GM12878 (cell line): ENCODE data around the gene OGFOD2. TPM values are rescaled to one million over a fixed set of nuclear protein-coding genes. Genes with fewer than 3 reads are reported as not detected.

Experiments used
- ATAC-seq: fragments of 200-7000 bp; cut with Tn5 transposase; 3 replicates; pipeline ENCODE4 v1.9.1; 2020; ENCODE audit warnings: mild to moderate bottlenecking, moderate library complexity
- BruUV-seq: library from RNA; stranded (reverse); fragments of 400-500 nt; replicated peaks from 2 replicates; lab custom pipeline; 2021; lab: Mats Ljungman, UMichigan
- CTCF ChIA-PET: fragments of 300-600 bp; sonication (Branson Sonifier 250); formaldehyde crosslinking; extraction: SDS; loops from one replicate; lab custom pipeline; 2021; ENCODE audit warnings: inconsistent platforms; lab: Yijun Ruan, JAX
- POLR2A ChIA-PET: fragments of 350-600 bp; formaldehyde crosslinking; extraction: SDS; loops from one replicate; lab custom pipeline; 2021; ENCODE audit warnings: inconsistent platforms; lab: Charles Lee
- RAD21 ChIA-PET: fragments of 300-600 bp; sonication (Branson Sonifier 250); formaldehyde crosslinking; loops from one replicate; lab custom pipeline; 2023; ENCODE audit warnings: antibody characterized with exemption; ENCODE audit not compliant: unreplicated experiment; lab: Charles Lee
- SMC1A ChIA-PET: fragments of 300-600 bp; sonication (Branson Sonifier 250); formaldehyde crosslinking; loops from one replicate; lab custom pipeline; 2023; ENCODE audit not compliant: unreplicated experiment, uncharacterized antibody; lab: Charles Lee
- DNase-seq: peaks from one replicate; pipeline ENCODE4 v3.0.0-alpha.2; 2011; ENCODE audit warnings: low read depth, low spot score
- FAIRE-seq: peaks from 3 replicates; lab custom pipeline; 2011; peaks lifted over from hg19 to GRCh38; lab: Jason Lieb, UNC
- H2AFZ ChIP-seq: 2 replicates; pipeline ENCODE4 v1.6.0; 2011; ENCODE audit warnings: low read depth, low read length, control low read depth; ENCODE audit not compliant: control insufficient read depth
- H3K27ac ChIP-seq: 2 replicates; pipeline ENCODE4 v1.5.1; 2011; ENCODE audit warnings: control low read depth; ENCODE audit not compliant: control insufficient read depth, insufficient read depth
- H3K27me3 ChIP-seq, 2 experiments: replicated peaks in 1 of 2; 2 replicates each; pipeline versions ENCODE4 v1.6.0 to v1.6.1; 2011; ENCODE audit warnings: low read length in 1 of 2; ENCODE audit not compliant: control insufficient read depth in 2 of 2, insufficient read depth in 2 of 2
- H3K36me3 ChIP-seq, 2 experiments: 2 replicates each; pipeline ENCODE4 v1.5.1; 2011; ENCODE audit warnings: low read length in 1 of 2; ENCODE audit not compliant: control insufficient read depth in 2 of 2, insufficient read depth in 2 of 2
- H3K4me1 ChIP-seq: 2 replicates; pipeline ENCODE4 v1.6.1; 2011; ENCODE audit warnings: mild to moderate bottlenecking, low read length, moderate library complexity, mixed read lengths; ENCODE audit not compliant: control insufficient read depth, insufficient read depth
- H3K4me2 ChIP-seq: 2 replicates; pipeline ENCODE4 v1.6.0; 2011; ENCODE audit warnings: control low read depth; ENCODE audit not compliant: control insufficient read depth, insufficient read depth
- H3K4me3 ChIP-seq: fragments of 200-600 bp; sonication (generic); 2 replicates; pipeline ENCODE4 v1.5.1; 2016
- H3K79me2 ChIP-seq: 2 replicates; pipeline ENCODE4 v1.6.0; 2011; ENCODE audit warnings: low read length; ENCODE audit not compliant: control insufficient read depth, insufficient read depth
- H3K9ac ChIP-seq: 2 replicates; pipeline ENCODE4 v1.8.0; 2011; ENCODE audit warnings: low read length, control low read depth, mixed read lengths; ENCODE audit not compliant: control insufficient read depth, insufficient read depth
- H3K9me3 ChIP-seq: replicated peaks from 3 replicates; pipeline ENCODE4 v1.5.1; 2011; ENCODE audit warnings: mild to moderate bottlenecking, low read length; ENCODE audit not compliant: control insufficient read depth, insufficient read depth
- H4K20me1 ChIP-seq: 2 replicates; pipeline ENCODE4 v1.6.0; 2011; ENCODE audit not compliant: control insufficient read depth, insufficient read depth
- CBFB ChIP-seq: IDR thresholded peaks from 2 replicates; pipeline ENCODE4 v1.6.1; 2016; ENCODE audit warnings: antibody characterized with exemption, low read depth
- CHD2 ChIP-seq: IDR thresholded peaks from 2 replicates; pipeline ENCODE4 v1.6.1; 2011; ENCODE audit warnings: low read depth, low read length, improper control_type of control experiment, borderline replicate concordance
- CHD4 ChIP-seq: fragments of 200-600 bp; sonication (generic); IDR thresholded peaks from 2 replicates; pipeline ENCODE4 v1.6.1; 2016; ENCODE audit warnings: mild to moderate bottlenecking
- FOXK2 ChIP-seq: fragments of 450-650 bp; IDR thresholded peaks from 2 replicates; pipeline ENCODE4 v1.6.1; 2017; ENCODE audit warnings: mild to moderate bottlenecking, moderate library complexity
- IKZF2 ChIP-seq, 2 experiments: fragments of 450-650 bp; IDR thresholded peaks; 2 replicates each; pipeline ENCODE4 v1.6.1; 2017; ENCODE audit warnings: mild to moderate bottlenecking in 2 of 2, moderate library complexity in 2 of 2
- IRF4 ChIP-seq: IDR thresholded peaks from 2 replicates; pipeline ENCODE4 v1.6.1; 2011; ENCODE audit warnings: low read depth, low read length
- KDM1A ChIP-seq: fragments of 200-600 bp; sonication (generic); IDR thresholded peaks from 2 replicates; pipeline ENCODE4 v1.6.1; 2016; ENCODE audit warnings: borderline replicate concordance
- MEF2A ChIP-seq: IDR thresholded peaks from 2 replicates; pipeline ENCODE4 v1.6.1; 2011; ENCODE audit warnings: low read depth, mild to moderate bottlenecking, low read length, moderate library complexity; ENCODE audit not compliant: insufficient read depth
- NRF1 ChIP-seq: conservative IDR thresholded peaks from 2 replicates; pipeline ENCODE4 v1.6.1; 2011; ENCODE audit warnings: mild to moderate bottlenecking, low read depth, low read length, improper control_type of control experiment
- RAD21 ChIP-seq: IDR thresholded peaks from 2 replicates; pipeline ENCODE4 v1.6.1; 2011; ENCODE audit warnings: mild to moderate bottlenecking, low read depth, low read length, moderate library complexity; ENCODE audit not compliant: insufficient read depth
- RFX5 ChIP-seq: IDR thresholded peaks from 2 replicates; pipeline ENCODE4 v1.6.1; 2011; ENCODE audit warnings: low read depth, low read length, improper control_type of control experiment
- SP1 ChIP-seq: IDR thresholded peaks from one replicate; pipeline ENCODE4 v1.6.1; 2011; ENCODE audit warnings: low read depth, low read length
- ZNF217 ChIP-seq: fragments of 450-650 bp; IDR thresholded peaks from 2 replicates; pipeline ENCODE4 v1.6.1; 2017; ENCODE audit warnings: antibody characterized with exemption, mild to moderate bottlenecking
- WGBS: methylation state at CpG from one replicate; pipeline ENCODE4 v1.1.6; 2016; ENCODE audit warnings: low lambda C conversion rate; ENCODE audit not compliant: insufficient replicate concordance, insufficient coverage; ENCODE audit errors: missing lambda C conversion rate; 5-methylcytosine and 5-hydroxymethylcytosine counted together
- in situ Hi-C: fragments of 300-500 bp; cut with MboI; formaldehyde crosslinking; loops from 9 replicates; pipeline ENCODE4 v1.14.3; 2018; ENCODE audit warnings: mixed read lengths
- intact Hi-C: fragments of 100-400 bp; cut with micrococcal nuclease; formaldehyde crosslinking; loops from one replicate; pipeline ENCODE4 v1.14.2; 2022; ENCODE audit not compliant: unreplicated experiment
- polyA plus RNA-seq, 11 experiments: library from polyadenylated mRNA; depleted of rRNA in 4 of 11; unstranded in 6 of 11; stranded (reverse) in 5 of 11; fragments of >200 nt; fragmentation: Nextera tagmentation in 4 of 11; fragmentation: Illumina TruSeq in 1 of 11; extraction: Ambion mirVana in 4 of 11; extraction: Trizol in 1 of 11; gene quantifications; 1 replicate in 1 of 11; 2 replicates in 10 of 11; pipeline versions ENCODE4 v1.2.1 to v1.2.3, GENCODE V29; 2011 to 2016; ENCODE audit warnings: inconsistent platforms in 2 of 11, missing spikeins in 2 of 11, low read depth in 1 of 11
- total RNA-seq, 4 experiments: library from RNA; depleted of rRNA in 3 of 4; stranded (reverse); fragments of >200 nt in 3 of 4; fragmentation: Illumina TruSeq in 1 of 4; extraction: Trizol in 1 of 4; gene quantifications; 2 replicates each; pipeline versions ENCODE4 v1.2.1 to v1.2.3, GENCODE V29; 2013 to 2021
- TF ChIP-seq, protein P1 (sequence below): IDR thresholded peaks from 2 replicates; pipeline ENCODE4 v1.6.1; 2011; ENCODE audit warnings: borderline replicate concordance, low read depth, mild to moderate bottlenecking, moderate library complexity, mixed read lengths, low read length; ENCODE audit not compliant: insufficient read depth; ENCODE audit errors: extremely low read length
- TF ChIP-seq, protein P2 (sequence below): fragments of 450-650 bp; IDR thresholded peaks from 2 replicates; pipeline ENCODE4 v1.6.1; 2014; ENCODE audit warnings: mild to moderate bottlenecking

The OGFOD2 gene
- total and polyA plus RNA-seq, 10 of the 15 experiments (the other 5 are each of a cell fraction or from before 2014, with no cell fraction given) = 0.93 to 29.2 (median 16.3) TPM

DNA sequence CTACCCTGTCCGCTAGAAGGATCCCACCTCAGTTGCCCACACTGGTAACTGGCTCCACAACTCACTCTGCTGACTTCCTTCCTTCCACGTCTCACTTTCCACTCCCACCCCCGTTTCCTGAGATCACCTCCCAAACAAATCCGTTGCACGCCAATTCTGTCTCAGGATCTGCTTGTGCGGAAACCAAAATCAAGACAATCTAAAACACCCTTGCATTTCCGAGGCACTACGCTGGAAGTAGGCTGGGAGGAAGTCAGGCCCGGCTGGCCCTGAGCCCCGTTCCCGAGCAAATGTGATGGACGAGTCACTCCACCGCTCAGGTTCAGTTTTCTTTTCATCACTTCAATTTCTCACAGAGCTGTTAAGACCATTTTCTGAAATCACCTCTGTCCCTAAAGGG lies 31.8 kb upstream of the OGFOD2 start:
- Histone ChIP-seq H2AFZ (no peak overlapping the region), H3K4me3 (no peak overlapping the region), H3K9me3 (no peaks in the 10 kb centered on the region), H3K9ac (no peak overlapping the region), H3K79me2 (no peaks in the 10 kb centered on the region), H3K4me2 (no peak overlapping the region), H3K27ac (no peak overlapping the region), H3K36me3 (no peaks in the 10 kb centered on the region), H4K20me1 (no peaks in the 10 kb centered on the region), H3K4me1 (peaks cover 26% of the 10 kb centered on the region), H3K27me3 (no peaks in the 10 kb centered on the region)
- no peak for ATAC-seq
- DNase-seq = no peak
- BruUV-seq = no TSS peak
- POLR2A ChIA-PET = no interaction called here
- no peak for FAIRE-seq
- intact Hi-C loops = no loop called here
- CTCF ChIA-PET = interaction anchor here (0.6 to 1.7 kb wide), 2 partner anchors 14 to 49 kb away, joined by 3 to 4 read pairs; no protein-coding TSS in a partner anchor
- WGBS = 72% methylated on average over 13 of the region's 13 CpGs
- in situ Hi-C loops = no loop called here
- RAD21 ChIA-PET = no interaction called here
- SMC1A ChIA-PET = interaction anchor here (1.5 kb wide), 1 partner anchor 45 kb away, joined by 4 read pairs; no protein-coding TSS in a partner anchor
- no peak for TF ChIP-seq RFX5
- no peak for TF ChIP-seq CBFB
- TF ChIP-seq, protein P1, sequence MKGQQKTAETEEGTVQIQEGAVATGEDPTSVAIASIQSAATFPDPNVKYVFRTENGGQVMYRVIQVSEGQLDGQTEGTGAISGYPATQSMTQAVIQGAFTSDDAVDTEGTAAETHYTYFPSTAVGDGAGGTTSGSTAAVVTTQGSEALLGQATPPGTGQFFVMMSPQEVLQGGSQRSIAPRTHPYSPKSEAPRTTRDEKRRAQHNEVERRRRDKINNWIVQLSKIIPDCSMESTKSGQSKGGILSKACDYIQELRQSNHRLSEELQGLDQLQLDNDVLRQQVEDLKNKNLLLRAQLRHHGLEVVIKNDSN = no peak
- TF ChIP-seq RAD21 = no peak
- TF ChIP-seq CHD2 = no peak
- no peak for TF ChIP-seq KDM1A
- TF ChIP-seq IRF4 = no peak
- TF ChIP-seq ZNF217 = no peak
- TF ChIP-seq FOXK2 = no peak
- TF ChIP-seq, protein P2, sequence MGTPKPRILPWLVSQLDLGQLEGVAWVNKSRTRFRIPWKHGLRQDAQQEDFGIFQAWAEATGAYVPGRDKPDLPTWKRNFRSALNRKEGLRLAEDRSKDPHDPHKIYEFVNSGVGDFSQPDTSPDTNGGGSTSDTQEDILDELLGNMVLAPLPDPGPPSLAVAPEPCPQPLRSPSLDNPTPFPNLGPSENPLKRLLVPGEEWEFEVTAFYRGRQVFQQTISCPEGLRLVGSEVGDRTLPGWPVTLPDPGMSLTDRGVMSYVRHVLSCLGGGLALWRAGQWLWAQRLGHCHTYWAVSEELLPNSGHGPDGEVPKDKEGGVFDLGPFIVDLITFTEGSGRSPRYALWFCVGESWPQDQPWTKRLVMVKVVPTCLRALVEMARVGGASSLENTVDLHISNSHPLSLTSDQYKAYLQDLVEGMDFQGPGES = no peak
- TF ChIP-seq IKZF2 (IDR thresholded peaks at IDR 0.05) = no peak
- TF ChIP-seq MEF2A = no peak
- no peak for TF ChIP-seq NRF1
- TF ChIP-seq SP1 = no peak
- TF ChIP-seq CHD4 = no peak
